ENCODE data around the gene EPB41L1. TPM values are rescaled to one million over a fixed set of nuclear protein-coding genes. Genes with fewer than 3 reads are reported as not detected.

Gene EPB41L1
- total RNA-seq, 4 donors from 2014 or later, result 9.0 to 33.5 (median 20.4) TPM

- intact Hi-C loops (cut with DNase I; ENCODE audit: low total_unique reads), result loop anchor here (10.0 kb wide), 1 partner anchor 52 kb away; no protein-coding TSS in a partner anchor
- WGBS, 2 donors, result 89 to 100% methylated on average over 2 of the region's 2 CpGs
- no peak for DNase-seq (ENCODE audit: low spot score in 2 of 2)
- H3K4me3 ChIP-seq (ENCODE audit: low read depth, poor library complexity, severe bottlenecking), result no peak overlapping the region
- no peak for TF ChIP-seq POLR2A (IDR thresholded peaks at IDR 0.05)
- TF ChIP-seq CTCF (IDR thresholded peaks at IDR 0.05), result no peak
Measured at GRCh38 chr20:36197271-36197670, 42.7 kb downstream of the EPB41L1 start.

GRCh38 chr20:36199345-36200257 is 45.1 kb downstream of the EPB41L1 start:
- TF ChIP-seq POLR2A (IDR thresholded peaks at IDR 0.05), result no peak
- TF ChIP-seq CTCF (IDR thresholded peaks at IDR 0.05), result peak in 1 of 3 donors; percentile 80
- H3K4me3 ChIP-seq (ENCODE audit: low read depth, poor library complexity, severe bottlenecking), result no peak overlapping the region
- intact Hi-C loops (cut with DNase I; ENCODE audit: low total_unique reads), result loop anchor here (10.0 kb wide), 1 partner anchor 55 kb away; no protein-coding TSS in a partner anchor
- WGBS, 2 donors, result 51 to 55% methylated on average over 6 of the region's 6 CpGs
- DNase-seq (ENCODE audit: low spot score in 2 of 2), result peak; percentile 80 to 95

GRCh38 chr20:36200451-36200850 is 45.9 kb downstream of the EPB41L1 start:
- no peak for DNase-seq (ENCODE audit: low spot score in 2 of 2)
- intact Hi-C loops (cut with DNase I; ENCODE audit: low total_unique reads), result no loop called here
- no peak overlapping the region for H3K4me3 ChIP-seq (ENCODE audit: low read depth, poor library complexity, severe bottlenecking)
- 91 to 92% methylated on average over 1 of the region's 1 CpG for WGBS, 2 donors
- no peak for TF ChIP-seq POLR2A (IDR thresholded peaks at IDR 0.05)
- TF ChIP-seq CTCF (IDR thresholded peaks at IDR 0.05), result no peak

- DNase-seq (ENCODE audit: low spot score in 2 of 2), result no peak
- H3K4me3 ChIP-seq (ENCODE audit: low read depth, poor library complexity, severe bottlenecking), result no peak overlapping the region
- WGBS, 2 donors, result 77 to 94% methylated on average over 4 of the region's 4 CpGs
- intact Hi-C loops (cut with DNase I; ENCODE audit: low total_unique reads), result no loop called here
- no peak for TF ChIP-seq POLR2A (IDR thresholded peaks at IDR 0.05)
- TF ChIP-seq CTCF (IDR thresholded peaks at IDR 0.05), result no peak
Measured at GRCh38 chr20:36201198-36201597, 46.7 kb downstream of the EPB41L1 start.

GRCh38 chr20:36202891-36203338 is 48.4 kb downstream of the EPB41L1 start:
- H3K4me3 ChIP-seq (ENCODE audit: low read depth, poor library complexity, severe bottlenecking), result no peak overlapping the region
- intact Hi-C loops (cut with DNase I; ENCODE audit: low total_unique reads), result no loop called here
- TF ChIP-seq POLR2A (IDR thresholded peaks at IDR 0.05) (no peak), CTCF (IDR thresholded peaks at IDR 0.05) (peak in 1 of 3 donors; percentile 71)
- peak; percentile 40 to 93 for DNase-seq (ENCODE audit: low spot score in 2 of 2)
- 33 to 39% methylated on average over 18 of the region's 18 CpGs for WGBS, 2 donors

Data from lower leg skin (tissue), 4 donors.